Measurements from ENCODE around the gene ODC1. TPM values are rescaled to one million over a fixed set of nuclear protein-coding genes. Genes with fewer than 3 reads are reported as not detected.
A peak's percentile ranks its signal among the peaks of the same experiment; 100 is the strongest.

Gene ODC1
- total RNA-seq, 1 donor from 2014 or later, result 34.9 TPM

DNA sequence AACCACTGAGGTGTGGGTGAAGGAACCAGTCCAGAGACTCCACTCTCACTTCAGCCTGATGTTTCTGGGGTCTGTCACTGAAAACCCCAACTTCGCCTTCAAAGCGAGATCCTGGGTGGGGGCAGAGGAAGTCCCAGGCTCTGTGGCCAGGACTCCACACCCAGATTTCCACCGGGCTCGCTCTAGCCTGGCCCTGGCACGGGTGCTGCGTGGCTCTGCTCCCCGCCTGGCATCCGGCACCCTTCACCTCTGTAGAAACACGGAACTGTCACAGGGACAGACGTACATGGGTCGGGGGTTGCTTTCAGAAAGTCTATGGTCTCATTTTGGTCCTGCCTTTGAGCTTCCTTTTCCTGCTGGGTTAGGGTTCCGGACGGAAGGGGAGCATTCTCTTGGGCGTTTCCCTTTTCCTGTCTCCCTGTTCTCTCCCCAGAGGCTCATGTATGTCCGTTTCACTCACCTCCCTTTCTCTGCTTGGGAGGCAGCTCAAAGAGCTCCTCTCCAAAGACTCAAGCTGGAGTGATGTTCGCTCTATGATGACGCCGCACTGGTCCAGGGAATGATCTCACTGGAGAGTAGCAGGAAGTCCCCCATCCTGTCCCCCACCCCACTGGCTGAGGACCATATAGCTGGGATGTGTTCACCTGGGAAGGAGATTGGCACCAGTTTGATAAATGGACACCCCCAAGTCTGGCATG lies 41.5 kb downstream of the ODC1 start:
- peak overlapping the region; percentile 28 for H3K27ac ChIP-seq
- peaks cover 65% of the 10 kb centered on the region for H3K4me1 ChIP-seq
- intact Hi-C loops (cut with DNase I), result no loop called here
- TF ChIP-seq, protein P1, sequence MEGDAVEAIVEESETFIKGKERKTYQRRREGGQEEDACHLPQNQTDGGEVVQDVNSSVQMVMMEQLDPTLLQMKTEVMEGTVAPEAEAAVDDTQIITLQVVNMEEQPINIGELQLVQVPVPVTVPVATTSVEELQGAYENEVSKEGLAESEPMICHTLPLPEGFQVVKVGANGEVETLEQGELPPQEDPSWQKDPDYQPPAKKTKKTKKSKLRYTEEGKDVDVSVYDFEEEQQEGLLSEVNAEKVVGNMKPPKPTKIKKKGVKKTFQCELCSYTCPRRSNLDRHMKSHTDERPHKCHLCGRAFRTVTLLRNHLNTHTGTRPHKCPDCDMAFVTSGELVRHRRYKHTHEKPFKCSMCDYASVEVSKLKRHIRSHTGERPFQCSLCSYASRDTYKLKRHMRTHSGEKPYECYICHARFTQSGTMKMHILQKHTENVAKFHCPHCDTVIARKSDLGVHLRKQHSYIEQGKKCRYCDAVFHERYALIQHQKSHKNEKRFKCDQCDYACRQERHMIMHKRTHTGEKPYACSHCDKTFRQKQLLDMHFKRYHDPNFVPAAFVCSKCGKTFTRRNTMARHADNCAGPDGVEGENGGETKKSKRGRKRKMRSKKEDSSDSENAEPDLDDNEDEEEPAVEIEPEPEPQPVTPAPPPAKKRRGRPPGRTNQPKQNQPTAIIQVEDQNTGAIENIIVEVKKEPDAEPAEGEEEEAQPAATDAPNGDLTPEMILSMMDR (IDR thresholded peaks at IDR 0.05), result no peak
- TF ChIP-seq POLR2AphosphoS5 (IDR thresholded peaks at IDR 0.05; ENCODE audit: insufficient read depth in 1 of 2, low read depth in 1 of 2) (no peak), POLR2A (IDR thresholded peaks at IDR 0.05) (no peak)
- no peaks in the 10 kb centered on the region for H3K27me3 ChIP-seq
- no peak overlapping the region for H3K4me3 ChIP-seq
- H3K9me3 ChIP-seq, result no peaks in the 10 kb centered on the region
- no peak for DNase-seq (ENCODE audit: extremely low spot score in 2 of 2)
- H3K36me3 ChIP-seq, result no peaks in the 10 kb centered on the region

DNA sequence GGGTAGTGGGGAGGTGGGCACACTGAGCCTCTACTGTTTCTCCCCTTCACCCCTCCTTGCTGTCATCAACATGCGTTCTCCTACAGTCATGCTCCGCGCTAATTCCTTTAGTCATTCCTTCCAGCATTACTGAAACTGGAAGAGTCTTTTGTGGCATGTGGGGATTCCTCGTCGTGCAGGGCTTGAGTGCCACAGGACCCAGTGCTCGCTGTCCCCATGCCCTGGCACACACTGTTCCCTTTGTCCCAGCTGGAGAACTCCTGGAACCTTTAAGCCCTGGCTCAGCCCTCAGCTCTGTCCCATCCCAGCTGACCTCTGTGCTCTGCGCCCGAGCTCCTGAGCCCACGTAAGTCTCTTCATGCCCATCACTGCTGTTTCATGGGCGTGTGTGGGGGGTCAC lies 42.1 kb downstream of the ODC1 start:
- no peak for DNase-seq (ENCODE audit: extremely low spot score in 2 of 2)
- no peak overlapping the region for H3K27ac ChIP-seq
- intact Hi-C loops (cut with DNase I), result no loop called here
- H3K36me3 ChIP-seq, result no peaks in the 10 kb centered on the region
- H3K4me3 ChIP-seq, result no peak overlapping the region
- H3K4me1 ChIP-seq, result peaks cover 72% of the 10 kb centered on the region
- TF ChIP-seq POLR2AphosphoS5 (IDR thresholded peaks at IDR 0.05; ENCODE audit: insufficient read depth in 1 of 2, low read depth in 1 of 2), result no peak
- TF ChIP-seq, protein P1 (IDR thresholded peaks at IDR 0.05), result no peak
- no peak for TF ChIP-seq POLR2A (IDR thresholded peaks at IDR 0.05)
- no peaks in the 10 kb centered on the region for H3K27me3 ChIP-seq
- no peaks in the 10 kb centered on the region for H3K9me3 ChIP-seq

DNA sequence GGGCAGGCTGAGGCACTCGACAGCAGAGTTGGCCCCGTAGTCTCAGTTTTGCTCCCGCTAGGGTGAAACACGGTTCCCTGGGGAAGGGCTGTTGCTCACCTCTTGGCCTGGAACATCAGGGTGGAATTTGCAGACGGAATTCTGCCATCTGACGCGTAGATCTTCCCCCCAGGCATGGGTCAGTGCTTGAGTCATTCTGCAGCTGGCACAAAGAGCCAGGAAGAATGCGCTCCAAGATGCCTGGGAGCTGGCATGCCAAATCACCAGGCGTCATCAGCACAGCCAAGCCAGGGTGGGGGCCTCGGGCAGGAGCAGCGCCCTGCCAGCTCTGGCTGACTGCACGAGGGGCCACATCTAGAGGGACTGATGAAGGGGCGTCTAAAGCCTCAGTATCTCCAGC lies 42.7 kb downstream of the ODC1 start:
- TF ChIP-seq POLR2AphosphoS5 (IDR thresholded peaks at IDR 0.05; ENCODE audit: insufficient read depth in 1 of 2, low read depth in 1 of 2), result peak; percentile 50 to 75
- TF ChIP-seq, protein P1 (IDR thresholded peaks at IDR 0.05), result no peak
- no peaks in the 10 kb centered on the region for H3K36me3 ChIP-seq
- H3K9me3 ChIP-seq, result no peaks in the 10 kb centered on the region
- H3K27me3 ChIP-seq, result no peaks in the 10 kb centered on the region
- intact Hi-C loops (cut with DNase I), result no loop called here
- H3K4me3 ChIP-seq, result no peak overlapping the region
- H3K27ac ChIP-seq, result peak overlapping the region; percentile 65
- DNase-seq (ENCODE audit: extremely low spot score in 2 of 2), result no peak
- H3K4me1 ChIP-seq, result peaks cover 74% of the 10 kb centered on the region

DNA sequence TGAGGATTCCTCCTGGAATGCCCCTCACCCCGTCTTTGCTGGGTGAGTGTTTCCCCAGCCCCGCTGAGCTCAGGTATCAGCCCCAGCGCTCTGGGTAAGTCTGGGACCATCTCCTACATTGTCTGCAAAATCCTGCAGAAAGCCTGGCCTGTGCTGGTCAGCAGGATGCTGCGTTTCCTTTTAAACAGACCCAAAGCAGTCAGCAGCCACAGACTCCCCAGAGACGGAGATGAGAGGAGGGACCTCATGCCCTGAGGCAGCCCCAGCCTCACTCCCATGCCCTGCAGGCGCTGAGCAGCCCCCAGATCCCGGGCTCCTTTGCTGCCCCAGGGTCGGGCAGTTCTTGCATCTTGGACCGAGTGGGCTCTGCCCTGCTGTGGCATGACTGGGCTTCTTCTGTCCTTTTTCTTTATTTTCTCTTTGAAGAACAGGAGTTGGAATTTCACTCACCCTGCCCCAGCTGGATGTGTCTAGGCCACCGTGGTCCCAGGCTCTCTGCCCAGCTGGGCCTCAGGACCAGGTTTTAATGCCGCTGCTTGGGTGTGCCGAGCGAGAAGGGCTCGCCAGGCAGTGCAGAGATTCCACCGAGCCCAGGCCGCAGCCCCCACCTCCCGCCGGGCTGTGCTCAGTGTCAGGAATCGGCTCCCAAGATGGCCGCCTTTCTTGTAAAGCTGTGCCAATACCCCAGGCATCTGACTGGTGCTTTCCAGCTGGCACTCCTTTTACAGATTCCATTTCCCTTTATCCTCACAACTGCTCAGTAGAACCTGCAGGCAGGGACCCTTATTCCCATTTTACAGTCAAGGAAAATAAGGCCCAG lies 43.6 kb downstream of the ODC1 start:
- Histone ChIP-seq H3K9me3 (no peaks in the 10 kb centered on the region), H3K36me3 (no peaks in the 10 kb centered on the region), H3K27ac (peak overlapping the region; percentile 65), H3K27me3 (no peaks in the 10 kb centered on the region), H3K4me3 (no peak overlapping the region), H3K4me1 (peaks cover 74% of the 10 kb centered on the region)
- no peak for DNase-seq (ENCODE audit: extremely low spot score in 2 of 2)
- TF ChIP-seq POLR2AphosphoS5 (IDR thresholded peaks at IDR 0.05; ENCODE audit: insufficient read depth in 1 of 2, low read depth in 1 of 2) (no peak), POLR2A (IDR thresholded peaks at IDR 0.05) (no peak)
- TF ChIP-seq, protein P1 (IDR thresholded peaks at IDR 0.05), result no peak
- intact Hi-C loops (cut with DNase I), result loop anchor here (5.0 kb wide), 1 partner anchor 102 kb away; the partner anchor contains the start of gene HPCAL1
